Muscle layer of colon (tissue), 2 donors: ENCODE measurements around the gene CIAO3.
"Not testable (repeated sequence)": the region's sequence is repeated elsewhere in the genome, so short reads cannot be mapped to it uniquely, and the experiment has no call there.

Source experiments
- H3K27ac ChIP-seq: one replicate; pipeline ENCODE4 v1.7.0; 2013; ENCODE audit warnings: low read depth, mild to moderate bottlenecking, low read length, moderate library complexity
- H3K27me3 ChIP-seq, 2 donors: one replicate each; pipeline ENCODE4 v1.7.0; 2013; ENCODE audit warnings: low read length in 2 of 2, mild to moderate bottlenecking in 2 of 2; ENCODE audit not compliant: insufficient read depth in 2 of 2, control insufficient read depth in 1 of 2
- H3K36me3 ChIP-seq: one replicate; pipeline ENCODE4 v1.7.0; 2013; ENCODE audit warnings: mild to moderate bottlenecking, low read length; ENCODE audit not compliant: insufficient read depth
- H3K4me1 ChIP-seq: one replicate; pipeline ENCODE4 v1.7.0; 2013; ENCODE audit warnings: mild to moderate bottlenecking, low read length; ENCODE audit not compliant: insufficient read depth
- H3K4me3 ChIP-seq, 2 donors: one replicate each; pipeline ENCODE4 v1.7.0; 2013; ENCODE audit warnings: low read length in 2 of 2, low read depth in 1 of 2, mild to moderate bottlenecking in 1 of 2, moderate library complexity in 1 of 2
- H3K9ac ChIP-seq: one replicate; pipeline ENCODE4 v1.7.0; 2013; ENCODE audit warnings: low read length
- H3K9me3 ChIP-seq: one replicate; pipeline ENCODE4 v1.7.0; 2013; ENCODE audit warnings: mild to moderate bottlenecking, low read length
- donor health status: abdominal sarcoma.
- donor health status: Adenocarcinoma of cecum.

The CIAO3 gene

GRCh38 chr16:782766-783403, 42.1 kb upstream of the CIAO3 start:
- peaks cover 7% of the 10 kb centered on the region for H3K4me1 ChIP-seq
- no peak overlapping the region for H3K27ac ChIP-seq
- H3K9me3 ChIP-seq, result no peaks in the 10 kb centered on the region
- no peaks in the 10 kb centered on the region for H3K36me3 ChIP-seq
- H3K27me3 ChIP-seq, result peaks cover 0 to 47% of the 10 kb centered on the region in 2 donors
- no peak overlapping the region for H3K9ac ChIP-seq
- H3K4me3 ChIP-seq, result no peak overlapping the region

DNA sequence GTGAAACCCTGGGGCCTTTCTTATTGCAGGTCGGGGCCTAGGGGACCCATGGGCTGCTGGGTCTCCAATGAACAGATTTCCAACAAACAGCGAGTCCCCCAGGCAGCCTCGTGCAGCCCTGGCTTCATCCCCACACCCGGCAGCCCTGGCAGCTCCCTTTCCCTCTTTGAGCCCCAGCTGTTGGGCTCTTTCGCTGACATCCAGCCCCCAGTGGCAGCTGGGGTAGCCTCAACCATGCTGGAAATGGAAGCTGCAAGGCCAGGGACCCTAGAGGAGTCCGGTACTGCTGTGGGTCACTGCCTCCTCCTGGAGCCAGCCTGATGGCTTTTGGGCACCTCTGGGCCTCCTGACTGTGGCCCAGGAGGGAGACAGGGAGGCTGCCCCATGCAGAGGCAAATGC, 41.5 kb upstream of the CIAO3 start:
- Histone ChIP-seq H3K36me3 (no peaks in the 10 kb centered on the region), H3K4me3 (no peak overlapping the region), H3K27me3 (peaks cover 0 to 48% of the 10 kb centered on the region in 2 donors), H3K9ac (no peak overlapping the region), H3K27ac (no peak overlapping the region), H3K4me1 (peaks cover 2% of the 10 kb centered on the region), H3K9me3 (no peaks in the 10 kb centered on the region)

DNA sequence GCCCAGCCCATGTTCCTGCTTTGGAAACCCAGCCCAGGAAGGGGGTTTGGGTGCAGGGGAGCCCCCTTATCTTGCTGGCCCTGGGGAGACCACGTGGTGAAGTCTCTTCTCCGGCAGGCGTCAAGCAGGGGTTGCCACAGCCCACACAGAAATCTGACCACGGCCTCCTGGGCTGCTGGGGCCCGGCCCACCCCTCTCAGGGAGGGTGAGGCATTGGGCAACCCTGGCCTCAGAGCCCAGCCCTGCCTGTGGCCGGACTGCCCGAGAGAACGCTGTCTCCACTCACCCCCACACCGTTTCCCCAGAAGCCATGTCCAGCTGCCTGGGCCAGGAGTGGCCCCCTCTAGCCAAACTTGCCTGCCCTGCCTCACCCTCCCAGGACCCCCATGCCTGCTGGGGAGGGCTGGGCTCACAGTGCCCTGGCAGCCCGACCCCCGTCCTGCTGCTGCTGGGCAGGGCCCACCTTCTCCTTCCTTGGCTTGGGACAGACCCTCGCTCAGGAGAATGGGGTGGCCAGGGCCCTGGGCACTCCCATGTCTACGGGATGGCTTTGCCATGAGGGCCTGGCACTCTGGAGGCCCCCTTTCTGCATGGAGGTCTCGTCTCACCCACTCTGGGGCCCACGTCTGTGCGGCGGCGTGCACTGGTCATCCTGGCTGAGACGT, 40.7 kb upstream of the CIAO3 start:
- peaks cover 0 to 48% of the 10 kb centered on the region in 2 donors for H3K27me3 ChIP-seq
- H3K36me3 ChIP-seq, result no peaks in the 10 kb centered on the region
- no peaks in the 10 kb centered on the region for H3K4me1 ChIP-seq

GRCh38 chr16:780296-780695, 39.5 kb upstream of the CIAO3 start:
- Histone ChIP-seq H3K27ac (no peak overlapping the region), H3K36me3 (no peaks in the 10 kb centered on the region), H3K4me1 (no peaks in the 10 kb centered on the region), H3K9me3 (no peaks in the 10 kb centered on the region), H3K9ac (no peak overlapping the region), H3K27me3 (peaks cover 0 to 55% of the 10 kb centered on the region in 2 donors), H3K4me3 (no peak overlapping the region)

More for the DNA sequence above, 40.7 kb upstream of the CIAO3 start:
- no peak overlapping the region for H3K4me3 ChIP-seq
- no peaks in the 10 kb centered on the region for H3K9me3 ChIP-seq
- no peak overlapping the region for H3K27ac ChIP-seq
- no peak overlapping the region for H3K9ac ChIP-seq

DNA sequence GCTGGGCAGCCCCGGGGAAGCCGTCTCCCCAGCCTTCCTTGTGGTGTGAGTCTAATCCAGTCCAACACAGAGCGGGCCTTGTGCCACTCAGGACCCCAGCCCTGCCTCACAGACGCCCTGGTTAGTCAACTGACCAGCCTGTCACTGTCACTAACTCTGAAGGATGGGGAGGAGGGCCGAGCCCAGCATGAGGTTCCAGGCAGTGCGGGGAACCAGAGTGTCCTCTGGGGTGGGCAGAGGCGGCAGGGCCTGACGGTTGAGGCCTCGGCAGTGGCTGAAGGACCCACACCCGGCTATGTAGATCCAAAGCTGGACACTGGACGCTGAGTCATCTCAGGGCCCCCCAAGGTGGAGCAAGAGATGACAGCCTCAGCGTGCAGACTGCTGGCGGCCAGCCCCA, 38.8 kb upstream of the CIAO3 start:
- H3K27me3 ChIP-seq, result peaks cover 0 to 63% of the 10 kb centered on the region in 2 donors
- H3K9me3 ChIP-seq, result no peaks in the 10 kb centered on the region
- H3K9ac ChIP-seq, result no peak overlapping the region
- no peak overlapping the region for H3K27ac ChIP-seq
- no peaks in the 10 kb centered on the region for H3K4me1 ChIP-seq
- H3K4me3 ChIP-seq, result no peak overlapping the region
- H3K36me3 ChIP-seq, result no peaks in the 10 kb centered on the region

DNA sequence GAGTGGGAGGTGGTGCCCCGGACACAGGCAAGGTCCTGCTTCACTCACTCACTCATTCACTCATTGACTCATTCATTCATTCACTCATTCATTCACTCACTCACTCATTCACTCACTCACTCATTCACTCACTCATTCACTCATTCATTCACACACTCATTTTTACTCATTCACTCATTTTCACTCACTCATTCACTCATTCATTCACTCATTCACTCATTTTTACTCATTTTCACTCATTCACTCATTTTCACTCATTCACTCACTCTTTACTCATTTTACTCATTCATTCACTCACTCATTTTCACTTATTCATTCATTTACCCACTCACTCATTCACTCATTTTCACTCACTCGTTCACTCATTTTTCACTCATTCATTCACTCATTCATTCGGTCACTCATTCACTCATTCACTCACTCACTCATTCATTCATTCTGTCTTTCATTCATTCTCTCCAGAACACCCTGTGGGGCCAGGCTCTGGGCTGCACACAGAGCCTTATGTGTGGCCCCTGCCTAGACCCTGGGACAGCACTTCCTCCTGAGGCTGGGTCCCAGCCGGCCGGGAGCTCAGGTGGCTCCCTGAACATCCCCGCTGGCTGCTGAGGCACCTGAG, 38.2 kb upstream of the CIAO3 start:
- no peak overlapping the region for H3K27ac ChIP-seq
- H3K27me3 ChIP-seq, result peaks cover 0 to 68% of the 10 kb centered on the region in 2 donors
- no peaks in the 10 kb centered on the region for H3K36me3 ChIP-seq
- H3K9ac ChIP-seq, result no peak overlapping the region
- no peak overlapping the region for H3K4me3 ChIP-seq
- no peaks in the 10 kb centered on the region for H3K4me1 ChIP-seq
- no peaks in the 10 kb centered on the region for H3K9me3 ChIP-seq

- no peak overlapping the region for H3K27ac ChIP-seq
- H3K27me3 ChIP-seq, result peaks cover 0 to 64% of the 10 kb centered on the region in 2 donors
- H3K4me1 ChIP-seq, result no peaks in the 10 kb centered on the region
- H3K9ac ChIP-seq, result no peak overlapping the region
- H3K9me3 ChIP-seq, result no peaks in the 10 kb centered on the region
- no peak overlapping the region for H3K4me3 ChIP-seq
- H3K36me3 ChIP-seq, result no peaks in the 10 kb centered on the region
Observed at GRCh38 chr16:778447-778846, 37.6 kb upstream of the CIAO3 start.

GRCh38 chr16:777826-778225, 37.0 kb upstream of the CIAO3 start:
- no peak overlapping the region for H3K4me3 ChIP-seq
- peaks cover 0 to 58% of the 10 kb centered on the region in 2 donors for H3K27me3 ChIP-seq
- H3K4me1 ChIP-seq, result no peaks in the 10 kb centered on the region
- no peaks in the 10 kb centered on the region for H3K36me3 ChIP-seq
- no peak overlapping the region for H3K9ac ChIP-seq
- H3K27ac ChIP-seq, result no peak overlapping the region
- no peaks in the 10 kb centered on the region for H3K9me3 ChIP-seq

DNA sequence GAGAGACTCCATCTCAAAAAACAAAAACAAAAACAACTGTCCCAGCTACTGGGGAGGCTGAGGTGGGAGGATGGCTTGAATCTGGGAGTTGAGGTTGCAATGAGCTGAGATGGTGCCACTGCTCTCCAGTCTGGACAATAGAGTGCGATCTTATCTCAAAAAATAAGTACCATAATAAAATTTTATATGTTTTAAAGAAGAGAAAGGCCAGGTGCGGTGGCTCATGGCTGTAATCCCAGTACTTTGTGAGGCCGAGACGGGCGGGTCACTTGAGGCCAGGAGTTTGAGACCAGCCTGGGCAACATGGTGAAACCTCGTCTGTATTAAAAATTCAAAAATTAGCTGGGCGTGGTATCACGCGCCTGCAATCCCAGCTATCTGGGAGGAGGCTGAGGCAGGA, 36.0 kb upstream of the CIAO3 start:
- H3K9ac ChIP-seq, result no peak overlapping the region
- H3K36me3 ChIP-seq, result no peaks in the 10 kb centered on the region
- no peaks in the 10 kb centered on the region for H3K4me1 ChIP-seq
- H3K4me3 ChIP-seq, result no peak overlapping the region
- H3K27ac ChIP-seq, result no peak overlapping the region
- peaks cover 0 to 48% of the 10 kb centered on the region in 2 donors for H3K27me3 ChIP-seq
- no peaks in the 10 kb centered on the region for H3K9me3 ChIP-seq

DNA sequence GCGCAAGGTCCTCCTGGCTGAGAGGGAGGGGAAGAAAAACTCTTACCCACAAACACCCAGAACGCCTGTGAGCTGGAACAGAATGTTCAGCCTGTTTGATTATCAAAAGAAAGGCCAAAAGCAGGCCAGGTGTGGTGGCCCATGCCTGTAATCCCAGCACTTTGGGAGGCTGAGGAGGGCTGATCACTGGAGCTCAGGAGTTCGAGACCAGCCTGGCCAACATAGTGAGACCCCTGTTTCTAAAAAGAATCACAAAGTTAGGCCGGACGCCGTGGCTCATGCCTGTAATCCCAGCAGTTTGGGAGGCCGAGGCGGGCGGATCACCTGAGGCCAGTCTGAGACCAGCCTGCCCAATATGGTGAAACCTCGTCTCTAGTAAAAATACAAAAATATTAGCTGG, 35.5 kb upstream of the CIAO3 start:
- H3K36me3 ChIP-seq, H3K4me3 ChIP-seq, H3K9me3 ChIP-seq, H3K9ac ChIP-seq, H3K4me1 ChIP-seq, H3K27ac ChIP-seq: not testable (repeated sequence)
- peaks cover 0 to 43% of the 10 kb centered on the region in 2 donors for H3K27me3 ChIP-seq

DNA sequence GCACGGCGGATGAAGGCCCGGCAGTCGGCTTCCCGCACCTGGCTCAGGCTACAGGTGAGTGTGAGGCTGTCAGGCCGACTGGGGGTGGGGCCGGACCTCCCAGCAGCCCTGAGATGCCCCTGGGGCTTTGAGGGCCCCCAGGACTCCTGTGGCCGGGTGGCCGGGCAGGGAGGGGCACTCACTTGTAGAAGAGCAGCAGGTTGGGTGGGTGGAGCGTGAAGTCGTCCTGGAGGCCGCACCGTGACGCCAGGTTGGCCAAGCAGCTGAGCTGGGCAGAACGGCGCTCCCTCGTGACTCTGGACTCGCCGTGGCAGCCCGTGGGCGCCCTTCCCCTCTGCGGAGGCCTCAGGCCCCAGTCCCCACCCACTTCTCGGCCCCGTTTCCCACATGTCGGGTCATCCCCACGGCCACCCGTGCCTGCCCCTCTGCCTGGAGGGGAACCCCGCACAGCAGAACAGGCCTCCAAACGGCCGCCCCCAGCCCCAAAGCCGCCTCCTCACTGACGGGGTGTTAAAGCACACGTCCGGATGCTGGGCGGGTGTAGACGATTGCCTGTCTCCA, 34.5 kb upstream of the CIAO3 start:
- H3K9ac ChIP-seq, result no peak overlapping the region
- no peaks in the 10 kb centered on the region for H3K4me1 ChIP-seq
- no peaks in the 10 kb centered on the region for H3K9me3 ChIP-seq
- H3K27me3 ChIP-seq, result peaks cover 0 to 41% of the 10 kb centered on the region in 2 donors
- H3K36me3 ChIP-seq, result no peaks in the 10 kb centered on the region
- no peak overlapping the region for H3K27ac ChIP-seq
- H3K4me3 ChIP-seq, result no peak overlapping the region
